ENCODE data around the gene ZNF674. TPM values are rescaled to one million over a fixed set of nuclear protein-coding genes. Genes with fewer than 3 reads are reported as not detected.

ZNF674 gene
- polyA plus RNA-seq, 1 donor from 2014 or later: 10.8 TPM

DNA sequence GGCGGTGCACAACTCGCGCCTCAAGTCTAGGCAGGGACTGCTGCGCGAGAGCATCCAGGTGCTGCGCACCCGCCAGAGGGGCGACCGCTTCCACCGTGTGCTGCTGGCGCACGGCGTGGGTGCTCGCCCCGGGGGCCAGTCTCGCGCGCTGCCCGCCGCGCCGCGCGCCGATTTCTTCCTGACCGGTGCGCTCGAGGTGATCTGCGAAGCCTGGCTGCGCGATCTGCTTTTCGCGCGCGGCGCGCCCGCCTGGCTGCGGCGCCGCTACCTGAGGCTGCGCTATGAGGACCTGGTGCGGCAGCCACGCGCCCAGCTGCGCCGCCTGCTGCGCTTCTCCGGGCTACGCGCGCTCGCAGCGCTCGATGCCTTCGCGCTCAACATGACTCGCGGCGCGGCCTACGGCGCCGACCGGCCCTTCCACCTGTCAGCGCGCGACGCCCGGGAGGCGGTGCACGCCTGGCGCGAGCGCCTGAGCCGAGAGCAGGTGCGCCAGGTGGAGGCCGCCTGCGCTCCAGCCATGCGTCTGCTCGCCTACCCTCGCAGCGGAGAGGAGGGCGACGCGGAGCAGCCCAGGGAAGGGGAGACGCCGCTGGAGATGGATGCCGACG lies 29.7 kb upstream of the ZNF674 start:
- Histone ChIP-seq H3K27ac (ENCODE audit: low read length) (no peak overlapping the region), H3K9ac (ENCODE audit: low read length) (peak overlapping the region; percentile 58)

More for the DNA sequence above, 29.7 kb upstream of the ZNF674 start:
- Histone ChIP-seq H3F3A (ENCODE audit: insufficient read depth, low read length, poor library complexity, severe bottlenecking) (no peaks in the 10 kb centered on the region), H3K27me3 (ENCODE audit: insufficient read depth, low read depth, low read length) (peaks cover 17% of the 10 kb centered on the region), H3K79me2 (replicated peaks; ENCODE audit: insufficient read depth, low read length) (no peaks in the 10 kb centered on the region), H3K9me2 (ENCODE audit: insufficient read depth, low read length) (no peaks in the 10 kb centered on the region), H3K36me3 (ENCODE audit: insufficient read depth, low read length) (no peaks in the 10 kb centered on the region), H2AFZ (ENCODE audit: low read depth, low read length) (no peak overlapping the region), H3K4me2 (ENCODE audit: low read length) (peak overlapping the region; percentile 25), H3K4me3 (ENCODE audit: low read length) (peak overlapping the region; percentile 75), H3K9me3 (ENCODE audit: low read length) (no peaks in the 10 kb centered on the region), H4K20me1 (ENCODE audit: insufficient read depth) (no peaks in the 10 kb centered on the region)
- TF ChIP-seq EZH2 (IDR thresholded peaks at IDR 0.05; ENCODE audit: borderline replicate concordance, insufficient read depth, low read length, poor library complexity, severe bottlenecking) (no peak), CTCF (IDR thresholded peaks at IDR 0.05; ENCODE audit: poor library complexity, severe bottlenecking) (no peak), SMC3 (conservative IDR thresholded peaks at IDR 0.05; ENCODE audit: poor library complexity) (no peak), EP300 (conservative IDR thresholded peaks at IDR 0.05; ENCODE audit: poor library complexity, severe bottlenecking) (peak; percentile 12), RAD21 (conservative IDR thresholded peaks at IDR 0.05) (no peak), POLR2AphosphoS5 (IDR thresholded peaks at IDR 0.05) (no peak), TAF1 (IDR thresholded peaks at IDR 0.05; ENCODE audit: low read depth) (no peak), MXI1 (conservative IDR thresholded peaks at IDR 0.05; ENCODE audit: poor library complexity, severe bottlenecking) (peak; percentile 76), REST (IDR thresholded peaks at IDR 0.05; ENCODE audit: borderline replicate concordance) (no peak)

Measured in neural cell (in vitro differentiated cells).